Measurements from ENCODE around the gene GPHN.

Gene GPHN

GRCh38 chr14:67079846-67080245, 571.9 kb downstream of the GPHN start:
- no peak for DNase-seq

GRCh38 chr14:67108230-67108629, 600.3 kb downstream of the GPHN start:
- no peak for DNase-seq

- no peak for DNase-seq
Observed at GRCh38 chr14:67111022-67111421, 603.1 kb downstream of the GPHN start.

- no peak for DNase-seq
Observed at GRCh38 chr14:67112344-67112743, 604.4 kb downstream of the GPHN start.

GRCh38 chr14:67127174-67127573, 619.2 kb downstream of the GPHN start:
- no peak for DNase-seq

GRCh38 chr14:67129768-67130167, 621.8 kb downstream of the GPHN start:
- no peak for DNase-seq

- no peak for DNase-seq
Observed at GRCh38 chr14:67131691-67132090, 623.7 kb downstream of the GPHN start.

GRCh38 chr14:67133144-67133543, 625.2 kb downstream of the GPHN start:
- no peak for DNase-seq

- DNase-seq = no peak
Observed at GRCh38 chr14:67133595-67134441, 625.9 kb downstream of the GPHN start.

GRCh38 chr14:67137744-67138371, 629.9 kb downstream of the GPHN start:
- no peak for DNase-seq

GRCh38 chr14:67140556-67140955, 632.6 kb downstream of the GPHN start:
- DNase-seq = no peak

GRCh38 chr14:67141146-67141900, 633.4 kb downstream of the GPHN start:
- no peak for DNase-seq

GRCh38 chr14:67151082-67151666, 643.2 kb downstream of the GPHN start:
- no peak for DNase-seq

- DNase-seq = no peak
Observed at GRCh38 chr14:67158566-67158965, 650.6 kb downstream of the GPHN start.

GRCh38 chr14:67162385-67162784, 654.4 kb downstream of the GPHN start:
- no peak for DNase-seq

- DNase-seq = no peak
Observed at GRCh38 chr14:67166450-67166853, 658.5 kb downstream of the GPHN start.

- no peak for DNase-seq
Observed at GRCh38 chr14:67167420-67168109, 659.6 kb downstream of the GPHN start.

GRCh38 chr14:67168110-67168441, 660.1 kb downstream of the GPHN start:
- no peak for DNase-seq

- no peak for DNase-seq
Observed at GRCh38 chr14:67170660-67171059, 662.7 kb downstream of the GPHN start.

GRCh38 chr14:67172056-67172455, 664.1 kb downstream of the GPHN start:
- DNase-seq = no peak

- DNase-seq = no peak
Observed at GRCh38 chr14:67172520-67172919, 664.6 kb downstream of the GPHN start.

- no peak for DNase-seq
Observed at GRCh38 chr14:67173719-67174118, 665.8 kb downstream of the GPHN start.
